ENCODE results near the gene REEP5.
"Not testable (repeated sequence)": the region's sequence is repeated elsewhere in the genome, so short reads cannot be mapped to it uniquely, and the experiment has no call there.

REEP5 gene

GRCh38 chr5:112933105-112933504, 11.1 kb upstream of the REEP5 start:
- DNase-seq (ENCODE audit: low read depth), result no peak

GRCh38 chr5:112931473-112931872, 9.4 kb upstream of the REEP5 start:
- no peak for DNase-seq (ENCODE audit: low read depth)

GRCh38 chr5:112930082-112930344, 8.0 kb upstream of the REEP5 start:
- no peak for DNase-seq (ENCODE audit: low read depth)

- DNase-seq (ENCODE audit: low read depth), result no peak
Measured at GRCh38 chr5:112929336-112930081, 7.5 kb upstream of the REEP5 start.

- no peak for DNase-seq (ENCODE audit: low read depth)
Measured at GRCh38 chr5:112923988-112924387, 2.0 kb upstream of the REEP5 start.

GRCh38 chr5:112923148-112923917, 1.3 kb upstream of the REEP5 start:
- no peak for DNase-seq (ENCODE audit: low read depth)

- DNase-seq (ENCODE audit: low read depth), result peak; percentile 51
Measured at GRCh38 chr5:112921026-112921832, 798 bp downstream of the REEP5 start.

GRCh38 chr5:112919972-112920371, 2.1 kb downstream of the REEP5 start:
- DNase-seq (ENCODE audit: low read depth), result no peak

- no peak for DNase-seq (ENCODE audit: low read depth)
Measured at GRCh38 chr5:112918679-112919078, 3.3 kb downstream of the REEP5 start.

- DNase-seq (ENCODE audit: low read depth), result no peak
Measured at GRCh38 chr5:112918136-112918535, 3.9 kb downstream of the REEP5 start.

GRCh38 chr5:112917453-112917995, 4.5 kb downstream of the REEP5 start:
- DNase-seq (ENCODE audit: low read depth), result no peak

- no peak for DNase-seq (ENCODE audit: low read depth)
Measured at GRCh38 chr5:112915831-112916230, 6.2 kb downstream of the REEP5 start.

GRCh38 chr5:112914584-112914983, 7.4 kb downstream of the REEP5 start:
- no peak for DNase-seq (ENCODE audit: low read depth)

GRCh38 chr5:112910529-112910928, 11.5 kb downstream of the REEP5 start:
- DNase-seq (ENCODE audit: low read depth), result no peak

GRCh38 chr5:112908854-112909253, 13.2 kb downstream of the REEP5 start:
- DNase-seq (ENCODE audit: low read depth), result no peak

GRCh38 chr5:112907166-112907631, 14.8 kb downstream of the REEP5 start:
- DNase-seq (ENCODE audit: low read depth), result no peak

GRCh38 chr5:112906637-112907036, 15.4 kb downstream of the REEP5 start:
- DNase-seq (ENCODE audit: low read depth), result no peak

GRCh38 chr5:112904996-112905395, 17.0 kb downstream of the REEP5 start:
- DNase-seq (ENCODE audit: low read depth), result not testable (repeated sequence)

- DNase-seq (ENCODE audit: low read depth), result no peak
Measured at GRCh38 chr5:112902561-112902960, 19.5 kb downstream of the REEP5 start.

- DNase-seq (ENCODE audit: low read depth), result no peak
Measured at GRCh38 chr5:112895682-112896081, 26.3 kb downstream of the REEP5 start.

GRCh38 chr5:112892776-112893175, 29.3 kb downstream of the REEP5 start:
- no peak for DNase-seq (ENCODE audit: low read depth)

- DNase-seq (ENCODE audit: low read depth), result not testable (repeated sequence)
Measured at GRCh38 chr5:112892066-112892465, 30.0 kb downstream of the REEP5 start.

GRCh38 chr5:112886975-112887374, 35.1 kb downstream of the REEP5 start:
- DNase-seq (ENCODE audit: low read depth), result no peak
